ENCODE results near the gene ZSWIM8. TPM values are rescaled to one million over a fixed set of nuclear protein-coding genes. Genes with fewer than 3 reads are reported as not detected.

Gene ZSWIM8
- total and polyA plus RNA-seq, 10 of the 15 experiments (the other 5 are each of a cell fraction or from before 2014, with no cell fraction given): 7.8 to 47.1 (median 23.6) TPM

GRCh38 chr10:73803680-73804286 is 18.4 kb downstream of the ZSWIM8 start (continued):
- TF ChIP-seq CUX1 (IDR thresholded peaks at IDR 0.05; ENCODE audit: insufficient replicate concordance, low read depth, low read length) (no peak), HDAC2 (IDR thresholded peaks at IDR 0.05) (no peak), ZNF687 (IDR thresholded peaks at IDR 0.05) (peak; percentile 94)

Measured in GM12878 (cell line).